GM13976 (cell line): Measurements from ENCODE around the gene TENT5C.

Experiments used
- DNase-seq: peaks from one replicate; pipeline ENCODE4 v3.0.0; 2012; ENCODE audit warnings: low spot score
- CTCF ChIP-seq: IDR thresholded peaks from 2 replicates; pipeline ENCODE4 v1.5.1; 2012; ENCODE audit warnings: borderline replicate concordance, mild to moderate bottlenecking; ENCODE audit not compliant: insufficient read depth; ENCODE audit errors: extremely low read depth, missing control alignments, control extremely low read depth
- in situ Hi-C: fragments of 300-500 bp; cut with MboI; formaldehyde crosslinking; loops from one replicate; pipeline ENCODE4 v1.12.0; 2022; ENCODE audit warnings: low sequenced_read_pairs, mixed read lengths, inconsistent platforms; ENCODE audit not compliant: unreplicated experiment

TENT5C gene

GRCh38 chr1:117673405-117673804 lies 67.6 kb downstream of the TENT5C start:
- no peak for TF ChIP-seq CTCF
- in situ Hi-C loops = loop anchor here (10.0 kb wide), 1 partner anchor 139 kb away; no protein-coding TSS in a partner anchor
- DNase-seq = no peak

DNA sequence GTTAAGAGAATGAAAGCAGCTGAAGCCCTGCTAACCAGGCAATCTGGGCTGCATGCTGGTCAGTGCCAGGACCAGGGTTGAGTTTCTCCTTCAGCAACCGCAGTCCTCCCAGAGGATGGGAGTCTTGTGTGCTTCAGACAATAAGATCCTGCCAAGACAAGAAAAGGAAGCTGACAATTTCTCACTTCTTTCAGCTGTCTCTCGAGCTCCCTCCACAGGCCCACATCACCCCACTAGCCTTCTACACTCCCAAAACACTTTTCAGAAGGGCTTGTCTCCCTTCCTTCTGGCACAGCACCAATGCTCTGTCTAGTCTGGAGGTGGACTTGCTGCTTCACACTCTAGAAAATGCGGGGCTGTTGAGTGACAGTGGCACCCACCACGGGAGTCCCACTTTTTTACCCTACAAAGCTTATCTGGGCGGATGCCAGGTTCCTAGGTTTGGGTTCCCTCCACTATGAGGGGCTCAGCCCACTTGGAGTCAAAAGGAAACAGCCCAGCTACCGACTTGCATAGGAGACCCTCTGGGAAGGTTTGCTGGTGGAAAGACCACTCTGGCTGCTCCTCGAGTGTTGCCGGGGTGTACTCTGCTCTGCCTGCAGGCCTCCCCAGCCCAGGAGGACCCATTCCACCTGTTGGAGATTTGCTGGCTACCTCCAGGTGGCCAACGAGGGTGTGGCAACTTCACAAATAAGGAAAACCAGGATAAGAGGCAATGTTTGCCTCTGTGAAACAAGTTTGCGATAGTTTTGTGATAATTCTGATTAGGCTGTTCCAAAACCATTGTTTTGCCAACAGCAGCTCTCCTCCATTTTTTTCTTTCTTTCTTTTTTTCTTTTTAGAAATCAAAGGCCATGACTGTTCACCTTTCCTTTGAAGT lies 68.9 kb downstream of the TENT5C start:
- in situ Hi-C loops = loop anchor here (10.0 kb wide), 1 partner anchor 140 kb away; no protein-coding TSS in a partner anchor
- peak; percentile 76 for DNase-seq

GRCh38 chr1:117675907-117676430 lies 70.1 kb downstream of the TENT5C start:
- no peak for DNase-seq
- in situ Hi-C loops = loop anchor here (10.0 kb wide), 1 partner anchor 141 kb away; no protein-coding TSS in a partner anchor
- no peak for TF ChIP-seq CTCF

More for the DNA sequence above, 68.9 kb downstream of the TENT5C start:
- peak; percentile 43 for TF ChIP-seq CTCF

GRCh38 chr1:117676615-117677130 lies 70.8 kb downstream of the TENT5C start:
- TF ChIP-seq CTCF = no peak
- DNase-seq = no peak
- in situ Hi-C loops = loop anchor here (10.0 kb wide), 1 partner anchor 142 kb away; no protein-coding TSS in a partner anchor
